Esophagus muscularis mucosa (tissue), 4 donors: ENCODE measurements around the gene ZBTB7C. TPM values are rescaled to one million over a fixed set of nuclear protein-coding genes. Genes with fewer than 3 reads are reported as not detected.

ENCODE experiments used
- DNase-seq: peaks from one replicate; pipeline ENCODE4 v3.0.0-alpha.2; 2017; ENCODE audit errors: extremely low spot score
- H3K27ac ChIP-seq, 4 donors: fragments of 200-600 bp; sonication (generic); replicated peaks in 1 of 4; 1 replicate in 3 of 4; 2 replicates in 1 of 4; pipeline ENCODE4 v1.5.1; 2016 to 2019; ENCODE audit warnings: mild to moderate bottlenecking in 1 of 4
- H3K27me3 ChIP-seq, 4 donors: fragments of 200-600 bp; sonication (generic); one replicate each; pipeline versions ENCODE4 v1.5.1 to v1.6.0; 2016 to 2019
- H3K36me3 ChIP-seq, 4 donors: fragments of 200-600 bp; sonication (generic); one replicate each; pipeline ENCODE4 v1.5.1; 2016 to 2019
- H3K4me1 ChIP-seq, 4 donors: fragments of 200-600 bp; sonication (generic); one replicate each; pipeline ENCODE4 v1.5.1; 2016 to 2019
- H3K4me3 ChIP-seq, 4 donors: fragments of 200-600 bp; sonication (generic); 1 replicate in 2 of 4; 2 replicates in 2 of 4; pipeline ENCODE4 v1.5.1; 2016 to 2019; ENCODE audit warnings: mild to moderate bottlenecking in 4 of 4, moderate library complexity in 1 of 4
- H3K9me3 ChIP-seq, 4 donors: fragments of 200-600 bp; sonication (generic); 1 replicate in 3 of 4; 2 replicates in 1 of 4; pipeline ENCODE4 v1.5.1; 2016 to 2019
- CTCF ChIP-seq, 3 experiments: fragments of 200-600 bp in 2 of 3; fragments of 450-650 bp in 1 of 3; sonication (generic) in 2 of 3; IDR thresholded peaks; one replicate each; pipeline ENCODE4 v1.5.1; 2017 to 2019; ENCODE audit warnings: antibody characterized with exemption in 3 of 3, mild to moderate bottlenecking in 2 of 3, moderate library complexity in 1 of 3
- EP300 ChIP-seq: sonication (generic); formaldehyde crosslinking; IDR thresholded peaks from one replicate; pipeline ENCODE4 v1.6.1; 2017; ENCODE audit warnings: antibody characterized with exemption
- POLR2A ChIP-seq: fragments of 450-650 bp; IDR thresholded peaks from one replicate; pipeline ENCODE4 v1.6.1; 2017; ENCODE audit warnings: antibody characterized with exemption, moderate library complexity, mild to moderate bottlenecking, low read depth
- POLR2AphosphoS5 ChIP-seq, 2 donors: sonication (generic); formaldehyde crosslinking; IDR thresholded peaks; one replicate each; pipeline ENCODE4 v1.6.1; 2017; ENCODE audit warnings: antibody characterized with exemption in 2 of 2
- WGBS: methylation state at CpG from one replicate; pipeline ENCODE4 v1.1.5; 2018; 5-methylcytosine and 5-hydroxymethylcytosine counted together
- intact Hi-C: fragments of 100-400 bp; cut with DNase I; formaldehyde crosslinking; loops from one replicate; pipeline ENCODE4 v1.15.1; 2023
- total RNA-seq, 4 donors: library from RNA; depleted of rRNA; stranded (reverse); fragments of >200 nt; gene quantifications; one replicate each; pipeline versions ENCODE4 v1.1.0 to v1.2.1, GENCODE V29; 2016

ZBTB7C gene
- total RNA-seq, 4 donors from 2014 or later = 6.3 to 13.2 (median 9.1) TPM

GRCh38 chr18:48176909-48177308, 232.3 kb downstream of the ZBTB7C start:
- H3K27me3 ChIP-seq = no peaks in the 10 kb centered on the region
- intact Hi-C loops = no loop called here
- no peak overlapping the region for H3K4me3 ChIP-seq
- H3K9me3 ChIP-seq = no peaks in the 10 kb centered on the region
- TF ChIP-seq EP300 = no peak
- TF ChIP-seq POLR2A = no peak
- no peak for TF ChIP-seq CTCF (IDR thresholded peaks at IDR 0.05)
- no peak for TF ChIP-seq POLR2AphosphoS5 (IDR thresholded peaks at IDR 0.05)
- no peak overlapping the region for H3K27ac ChIP-seq
- H3K36me3 ChIP-seq = no peaks in the 10 kb centered on the region
- WGBS = 94% methylated on average over 4 of the region's 4 CpGs
- H3K4me1 ChIP-seq = no peaks in the 10 kb centered on the region
- DNase-seq = no peak

GRCh38 chr18:48173557-48173956, 235.6 kb downstream of the ZBTB7C start:
- Histone ChIP-seq H3K4me1 (no peaks in the 10 kb centered on the region), H3K27ac (no peak overlapping the region), H3K27me3 (no peaks in the 10 kb centered on the region), H3K9me3 (no peaks in the 10 kb centered on the region), H3K36me3 (no peaks in the 10 kb centered on the region), H3K4me3 (no peak overlapping the region)
- intact Hi-C loops = no loop called here
- 87% methylated on average over 2 of the region's 2 CpGs for WGBS
- no peak for DNase-seq
- TF ChIP-seq POLR2AphosphoS5 (IDR thresholded peaks at IDR 0.05) = no peak
- no peak for TF ChIP-seq EP300
- no peak for TF ChIP-seq CTCF (IDR thresholded peaks at IDR 0.05)
- TF ChIP-seq POLR2A = no peak

GRCh38 chr18:48172226-48173006, 236.8 kb downstream of the ZBTB7C start:
- intact Hi-C loops = no loop called here
- Histone ChIP-seq H3K4me1 (peaks cover 3 to 7% (median 7%) of the 10 kb centered on the region in 4 donors), H3K9me3 (no peaks in the 10 kb centered on the region), H3K36me3 (no peaks in the 10 kb centered on the region), H3K4me3 (no peak overlapping the region), H3K27me3 (no peaks in the 10 kb centered on the region), H3K27ac (no peak overlapping the region)
- no peak for TF ChIP-seq POLR2AphosphoS5 (IDR thresholded peaks at IDR 0.05)
- TF ChIP-seq EP300 = no peak
- no peak for TF ChIP-seq CTCF (IDR thresholded peaks at IDR 0.05)
- TF ChIP-seq POLR2A = no peak
- WGBS = 89% methylated on average over 16 of the region's 19 CpGs
- DNase-seq = no peak

GRCh38 chr18:48171490-48172188, 237.5 kb downstream of the ZBTB7C start:
- Histone ChIP-seq H3K27me3 (no peaks in the 10 kb centered on the region), H3K9me3 (no peaks in the 10 kb centered on the region), H3K27ac (no peak overlapping the region), H3K4me1 (peaks cover 11 to 15% (median 13%) of the 10 kb centered on the region in 4 donors), H3K36me3 (no peaks in the 10 kb centered on the region), H3K4me3 (no peak overlapping the region)
- no peak for DNase-seq
- intact Hi-C loops = no loop called here
- 92% methylated on average over 5 of the region's 6 CpGs for WGBS
- TF ChIP-seq EP300 (no peak), CTCF (IDR thresholded peaks at IDR 0.05) (no peak), POLR2A (no peak), POLR2AphosphoS5 (IDR thresholded peaks at IDR 0.05) (no peak)
